Endodermal cell (in vitro differentiated cells): Measurements from ENCODE around the gene JAG2. TPM values are rescaled to one million over a fixed set of nuclear protein-coding genes. Genes with fewer than 3 reads are reported as not detected.

Experiments
- DNase-seq: peaks from one replicate; pipeline ENCODE4 v3.0.0-alpha.2; 2017
- H3K27ac ChIP-seq: 2 replicates; pipeline ENCODE4 v1.5.1; 2013; ENCODE audit warnings: mild to moderate bottlenecking, low read depth, low read length, moderate library complexity
- H3K27me3 ChIP-seq: 2 replicates; pipeline ENCODE4 v1.6.1; 2013; ENCODE audit warnings: mild to moderate bottlenecking, low read length, moderate library complexity; ENCODE audit not compliant: insufficient read depth, control insufficient read depth, poor library complexity, severe bottlenecking
- H3K36me3 ChIP-seq: 2 replicates; pipeline ENCODE4 v1.7.0; 2013; ENCODE audit warnings: mild to moderate bottlenecking, low read length, moderate library complexity; ENCODE audit not compliant: control insufficient read depth, insufficient read depth
- H3K4me1 ChIP-seq: one replicate; pipeline ENCODE4 v1.7.0; 2013; ENCODE audit warnings: low read length; ENCODE audit not compliant: control insufficient read depth, insufficient read depth
- H3K4me3 ChIP-seq: 2 replicates; pipeline ENCODE4 v1.5.1; 2013; ENCODE audit warnings: mild to moderate bottlenecking, low read length, moderate library complexity
- H3K9ac ChIP-seq: 2 replicates; pipeline ENCODE4 v1.6.1; 2013; ENCODE audit warnings: mild to moderate bottlenecking, low read length, moderate library complexity; ENCODE audit not compliant: poor library complexity, severe bottlenecking; ENCODE audit errors: extremely low read depth
- H3K9me3 ChIP-seq: 2 replicates; pipeline ENCODE4 v1.6.1; 2013; ENCODE audit warnings: mild to moderate bottlenecking, low read length, moderate library complexity; ENCODE audit not compliant: control insufficient read depth
- H3K27ac Mint-ChIP-seq: 2 replicates; pipeline ENCODE4 v1.8.0; 2020; ENCODE audit warnings: mixed read lengths
- H3K27me3 Mint-ChIP-seq: 2 replicates; pipeline ENCODE4 v1.8.0; 2021; ENCODE audit warnings: mild to moderate bottlenecking, mixed read lengths; ENCODE audit not compliant: insufficient read depth
- H3K36me3 Mint-ChIP-seq: 2 replicates; pipeline ENCODE4 v1.8.0; 2020; ENCODE audit warnings: low read depth, mixed read lengths
- H3K4me1 Mint-ChIP-seq: 2 replicates; pipeline ENCODE4 v1.8.0; 2020; ENCODE audit warnings: mixed read lengths
- H3K4me3 Mint-ChIP-seq: 2 replicates; pipeline ENCODE4 v1.8.0; 2020; ENCODE audit warnings: mild to moderate bottlenecking, moderate library complexity, mixed read lengths
- H3K9me3 Mint-ChIP-seq: 2 replicates; pipeline ENCODE4 v1.8.0; 2020; ENCODE audit warnings: mild to moderate bottlenecking, mixed read lengths
- CTCF ChIP-seq: fragments of 200-600 bp; sonication (generic); conservative IDR thresholded peaks from 2 replicates; pipeline ENCODE4 v1.5.0; 2021; ENCODE audit warnings: antibody characterized with exemption, mild to moderate bottlenecking
- WGBS, 2 experiments: methylation state at CpG; one replicate each; pipeline versions ENCODE4 v1.1.5 to v1.1.7; 2013; ENCODE audit warnings: missing lambda C conversion rate in 2 of 2, mixed read lengths in 1 of 2; ENCODE audit not compliant: insufficient coverage in 1 of 2, insufficient read length in 1 of 2; 5-methylcytosine and 5-hydroxymethylcytosine counted together
- total RNA-seq, 2 donors: library from RNA; stranded (reverse); fragmentation: NEBNext Ultra II Directional in 1 of 2; extraction: Animal tissue kit (Norgen Biotek cat#: 25700) in 1 of 2; gene quantifications; 2 replicates in 1 of 2; 3 replicates in 1 of 2; pipeline ENCODE4 v1.2.1, GENCODE V29; 2021

JAG2 gene
- total RNA-seq, 2 donors from 2014 or later = 6.4 TPM

GRCh38 chr14:105201925-105202513 is 33.4 kb upstream of the JAG2 start:
- Histone ChIP-seq H3K9me3 (no peaks in the 10 kb centered on the region), H3K27ac (no peak overlapping the region), H3K27me3 (no peaks in the 10 kb centered on the region), H3K4me1 (peaks cover 3% of the 10 kb centered on the region), H3K36me3 (no peaks in the 10 kb centered on the region), H3K4me3 (no peak overlapping the region), H3K9ac (no peak overlapping the region)
- DNase-seq = no peak
- TF ChIP-seq CTCF = no peak
- peaks cover 11% of the 10 kb centered on the region for H3K27me3 Mint-ChIP-seq
- no peaks in the 10 kb centered on the region for H3K36me3 Mint-ChIP-seq
- H3K4me3 Mint-ChIP-seq = no peak overlapping the region
- H3K4me1 Mint-ChIP-seq = no peaks in the 10 kb centered on the region
- H3K27ac Mint-ChIP-seq = no peak overlapping the region
- H3K9me3 Mint-ChIP-seq = no peaks in the 10 kb centered on the region
- 88 to 90% methylated on average over 17 to 20 of the region's 20 CpGs for WGBS, 2 experiments

GRCh38 chr14:105201156-105201924 is 32.8 kb upstream of the JAG2 start:
- Histone ChIP-seq H3K9me3 (no peaks in the 10 kb centered on the region), H3K36me3 (no peaks in the 10 kb centered on the region), H3K4me3 (no peak overlapping the region), H3K4me1 (peaks cover 3% of the 10 kb centered on the region), H3K9ac (no peak overlapping the region), H3K27ac (no peak overlapping the region), H3K27me3 (no peaks in the 10 kb centered on the region)
- peaks cover 11% of the 10 kb centered on the region for H3K27me3 Mint-ChIP-seq
- H3K36me3 Mint-ChIP-seq = no peaks in the 10 kb centered on the region
- TF ChIP-seq CTCF = peak; percentile 61
- DNase-seq = peak; percentile 65
- H3K27ac Mint-ChIP-seq = no peak overlapping the region
- no peak overlapping the region for H3K4me3 Mint-ChIP-seq
- no peaks in the 10 kb centered on the region for H3K9me3 Mint-ChIP-seq
- no peaks in the 10 kb centered on the region for H3K4me1 Mint-ChIP-seq
- WGBS, 2 experiments = 84 to 87% methylated on average over 18 to 28 of the region's 28 CpGs

- no peak for TF ChIP-seq CTCF
- no peak overlapping the region for H3K27ac ChIP-seq
- no peak for DNase-seq
- no peaks in the 10 kb centered on the region for H3K9me3 ChIP-seq
- no peak overlapping the region for H3K4me3 ChIP-seq
- H3K4me1 Mint-ChIP-seq = peaks cover 3% of the 10 kb centered on the region
- H3K36me3 Mint-ChIP-seq = no peaks in the 10 kb centered on the region
- H3K36me3 ChIP-seq = no peaks in the 10 kb centered on the region
- H3K4me1 ChIP-seq = peaks cover 9% of the 10 kb centered on the region
- no peaks in the 10 kb centered on the region for H3K27me3 ChIP-seq
- WGBS, 2 experiments = 92 to 94% methylated on average over 7 to 16 of the region's 16 CpGs
- H3K9me3 Mint-ChIP-seq = no peaks in the 10 kb centered on the region
- H3K27ac Mint-ChIP-seq = no peak overlapping the region
- H3K9ac ChIP-seq = no peak overlapping the region
- peaks cover 11% of the 10 kb centered on the region for H3K27me3 Mint-ChIP-seq
- H3K4me3 Mint-ChIP-seq = no peak overlapping the region
Observed at GRCh38 chr14:105200641-105201040, 32.1 kb upstream of the JAG2 start.
